Skeletal muscle tissue (tissue), 4 donors: Measurements from ENCODE around the gene KIF1C. TPM values are rescaled to one million over a fixed set of nuclear protein-coding genes. Genes with fewer than 3 reads are reported as not detected.

Experiments used
- H3K27ac ChIP-seq: one replicate; pipeline ENCODE4 v1.7.0; 2013; ENCODE audit warnings: mild to moderate bottlenecking, low read depth, low read length, inconsistent platforms
- H3K27me3 ChIP-seq, 3 donors: one replicate each; pipeline ENCODE4 v1.7.0; 2013; ENCODE audit warnings: low read length in 3 of 3; ENCODE audit not compliant: control insufficient read depth in 3 of 3, insufficient read depth in 3 of 3
- H3K36me3 ChIP-seq, 3 donors: one replicate each; pipeline ENCODE4 v1.7.0; 2013; ENCODE audit warnings: low read length in 3 of 3; ENCODE audit not compliant: control insufficient read depth in 3 of 3, insufficient read depth in 3 of 3
- H3K4me1 ChIP-seq, 3 donors: one replicate each; pipeline ENCODE4 v1.7.0; 2013; ENCODE audit warnings: low read length in 3 of 3, mild to moderate bottlenecking in 3 of 3; ENCODE audit not compliant: control insufficient read depth in 3 of 3, insufficient read depth in 3 of 3
- H3K4me3 ChIP-seq, 3 donors: one replicate each; pipeline ENCODE4 v1.7.0; 2013; ENCODE audit warnings: low read length in 3 of 3
- H3K9ac ChIP-seq, 3 donors: one replicate each; pipeline ENCODE4 v1.7.0; 2013; ENCODE audit warnings: low read length in 3 of 3, mild to moderate bottlenecking in 3 of 3, moderate library complexity in 2 of 3, low read depth in 1 of 3
- H3K9me3 ChIP-seq, 3 donors: one replicate each; pipeline ENCODE4 v1.7.0; 2013; ENCODE audit warnings: low read length in 3 of 3; ENCODE audit not compliant: control insufficient read depth in 3 of 3
- total RNA-seq: library from RNA; depleted of rRNA; stranded (reverse); fragments of >200 nt; gene quantifications from one replicate; pipeline ENCODE4 v1.2.3, GENCODE V29; 2014
- donor health status: Osteomylitis.

Gene KIF1C
- 47.5 TPM for total RNA-seq

- peaks cover 47 to 48% (median 47%) of the 10 kb centered on the region in 3 donors for H3K4me1 ChIP-seq
Observed at GRCh38 chr17:4997302-4998026, at the start of gene KIF1C, which contains the start of gene INCA1. KIF1C (plus strand) TSS chr17:4997950; CDS start chr17:5000247, 2,297 bp downstream. INCA1 (minus strand) TSS chr17:4997522; CDS start chr17:4994437, 3,085 bp downstream.

GRCh38 chr17:4948166-4948930 lies 49.4 kb upstream of the KIF1C start, which contains the start of gene PFN1:
PFN1 (minus strand) TSS chr17:4948530; CDS start chr17:4948394, 136 bp downstream.
- H3K27me3 ChIP-seq: no peaks in the 10 kb centered on the region
- peak within 1 kb of the TSS; percentile 89 to 97 (median 93) for H3K9ac ChIP-seq
- H3K9me3 ChIP-seq: no peaks in the 10 kb centered on the region
- peak within 1 kb of the TSS; percentile 98 for H3K27ac ChIP-seq
- peaks cover 29 to 43% (median 36%) of the 10 kb centered on the region in 3 donors for H3K36me3 ChIP-seq
- H3K4me3 ChIP-seq: peak within 1 kb of the TSS; percentile 91 to 98 (median 95)
- peaks cover 38 to 61% (median 39%) of the 10 kb centered on the region in 3 donors for H3K4me1 ChIP-seq

More at GRCh38 chr17:4997302-4998026, at the start of gene KIF1C, which contains the start of gene INCA1:
- peak within 1 kb of the TSS; percentile 96 to 99 (median 99) for H3K9ac ChIP-seq
- H3K9me3 ChIP-seq: no peaks in the 10 kb centered on the region
- H3K27ac ChIP-seq: peak within 1 kb of the TSS; percentile 99
- peaks cover 15 to 20% (median 15%) of the 10 kb centered on the region in 3 donors for H3K36me3 ChIP-seq
- H3K4me3 ChIP-seq: peak within 1 kb of the TSS; percentile 92 to 99 (median 96)
- no peaks in the 10 kb centered on the region for H3K27me3 ChIP-seq

GRCh38 chr17:4948931-4949320 lies 48.8 kb upstream of the KIF1C start:
- Histone ChIP-seq H3K9me3 (no peaks in the 10 kb centered on the region), H3K4me1 (peaks cover 42 to 64% (median 45%) of the 10 kb centered on the region in 3 donors)

GRCh38 chr17:4949321-4950074 lies 48.3 kb upstream of the KIF1C start:
- Histone ChIP-seq H3K9me3 (no peaks in the 10 kb centered on the region), H3K27me3 (no peaks in the 10 kb centered on the region), H3K4me1 (peaks cover 44 to 66% (median 51%) of the 10 kb centered on the region in 3 donors), H3K27ac (peak overlapping the region; percentile 98), H3K4me3 (peak overlapping the region; percentile 74 to 98 (median 83)), H3K36me3 (peaks cover 31 to 39% (median 34%) of the 10 kb centered on the region in 3 donors), H3K9ac (peak overlapping the region; percentile 77 to 90 (median 89))

More at GRCh38 chr17:4948931-4949320, 48.8 kb upstream of the KIF1C start:
- peaks cover 32 to 44% (median 37%) of the 10 kb centered on the region in 3 donors for H3K36me3 ChIP-seq
- H3K27ac ChIP-seq: peak overlapping the region; percentile 98
- H3K27me3 ChIP-seq: no peaks in the 10 kb centered on the region
- H3K4me3 ChIP-seq: peak overlapping the region; percentile 91 to 98 (median 95)
- H3K9ac ChIP-seq: peak overlapping the region; percentile 77 to 90 (median 89)

GRCh38 chr17:4950075-4950745 lies 47.5 kb upstream of the KIF1C start:
- no peaks in the 10 kb centered on the region for H3K27me3 ChIP-seq
- H3K4me3 ChIP-seq: peak overlapping the region; percentile 81 to 86 (median 85)
- peaks cover 42 to 64% (median 49%) of the 10 kb centered on the region in 3 donors for H3K4me1 ChIP-seq
- H3K9ac ChIP-seq: peak overlapping the region; percentile 89 to 99 (median 97)
- H3K27ac ChIP-seq: peak overlapping the region; percentile 98
- H3K9me3 ChIP-seq: no peaks in the 10 kb centered on the region
- peaks cover 29 to 38% (median 32%) of the 10 kb centered on the region in 3 donors for H3K36me3 ChIP-seq

GRCh38 chr17:4950746-4951204 lies 47.0 kb upstream of the KIF1C start, which contains the start of gene ENO3:
ENO3 (plus strand) TSS chr17:4951119; CDS start chr17:4951830, 711 bp downstream.
- peaks cover 41 to 64% (median 49%) of the 10 kb centered on the region in 3 donors for H3K4me1 ChIP-seq

GRCh38 chr17:4951486-4951885 lies 46.3 kb upstream of the KIF1C start:
- Histone ChIP-seq H3K4me3 (peak overlapping the region; percentile 81 to 86 (median 85)), H3K9ac (peak overlapping the region; percentile 89 to 99 (median 97)), H3K9me3 (no peaks in the 10 kb centered on the region), H3K36me3 (peaks cover 32 to 40% (median 36%) of the 10 kb centered on the region in 3 donors), H3K27me3 (no peaks in the 10 kb centered on the region), H3K27ac (peak overlapping the region; percentile 98), H3K4me1 (peaks cover 41 to 64% (median 49%) of the 10 kb centered on the region in 3 donors)

More at GRCh38 chr17:4950746-4951204, 47.0 kb upstream of the KIF1C start, which contains the start of gene ENO3:
- H3K9me3 ChIP-seq: no peaks in the 10 kb centered on the region
- peak within 1 kb of the TSS; percentile 98 for H3K27ac ChIP-seq
- no peaks in the 10 kb centered on the region for H3K27me3 ChIP-seq
- peaks cover 31 to 38% (median 33%) of the 10 kb centered on the region in 3 donors for H3K36me3 ChIP-seq
- H3K9ac ChIP-seq: peak within 1 kb of the TSS; percentile 89 to 99 (median 97)
- H3K4me3 ChIP-seq: peak within 1 kb of the TSS; percentile 81 to 86 (median 85)

- Histone ChIP-seq H3K4me3 (peak overlapping the region; percentile 81 to 86 (median 85)), H3K4me1 (peaks cover 45 to 67% (median 46%) of the 10 kb centered on the region in 3 donors), H3K27ac (peak overlapping the region; percentile 65), H3K9me3 (no peaks in the 10 kb centered on the region), H3K9ac (peak overlapping the region; percentile 84 to 99 (median 89)), H3K27me3 (no peaks in the 10 kb centered on the region), H3K36me3 (peaks cover 36 to 48% (median 44%) of the 10 kb centered on the region in 3 donors)
Observed at GRCh38 chr17:4953451-4953961, 44.2 kb upstream of the KIF1C start.
